HG03039 (cell line): ENCODE results near the gene CIAO3.

ENCODE experiments used
- ATAC-seq: cut with Tn5 transposase; IDR thresholded peaks from one replicate; pipeline ENCODE4 v1.9.1; 2021; ENCODE audit warnings: mild to moderate bottlenecking, moderate library complexity; ENCODE audit not compliant: unreplicated experiment

CIAO3 gene

GRCh38 chr16:679814-680624, 60.8 kb downstream of the CIAO3 start, which contains the start of gene STUB1:
TSS of gene STUB1 (plus strand) at chr16:680410. CDS start at chr16:680526, 116 bp downstream.
- ATAC-seq: peak; percentile 33
